ENCODE results near the gene BABAM2.

BABAM2 gene

DNA sequence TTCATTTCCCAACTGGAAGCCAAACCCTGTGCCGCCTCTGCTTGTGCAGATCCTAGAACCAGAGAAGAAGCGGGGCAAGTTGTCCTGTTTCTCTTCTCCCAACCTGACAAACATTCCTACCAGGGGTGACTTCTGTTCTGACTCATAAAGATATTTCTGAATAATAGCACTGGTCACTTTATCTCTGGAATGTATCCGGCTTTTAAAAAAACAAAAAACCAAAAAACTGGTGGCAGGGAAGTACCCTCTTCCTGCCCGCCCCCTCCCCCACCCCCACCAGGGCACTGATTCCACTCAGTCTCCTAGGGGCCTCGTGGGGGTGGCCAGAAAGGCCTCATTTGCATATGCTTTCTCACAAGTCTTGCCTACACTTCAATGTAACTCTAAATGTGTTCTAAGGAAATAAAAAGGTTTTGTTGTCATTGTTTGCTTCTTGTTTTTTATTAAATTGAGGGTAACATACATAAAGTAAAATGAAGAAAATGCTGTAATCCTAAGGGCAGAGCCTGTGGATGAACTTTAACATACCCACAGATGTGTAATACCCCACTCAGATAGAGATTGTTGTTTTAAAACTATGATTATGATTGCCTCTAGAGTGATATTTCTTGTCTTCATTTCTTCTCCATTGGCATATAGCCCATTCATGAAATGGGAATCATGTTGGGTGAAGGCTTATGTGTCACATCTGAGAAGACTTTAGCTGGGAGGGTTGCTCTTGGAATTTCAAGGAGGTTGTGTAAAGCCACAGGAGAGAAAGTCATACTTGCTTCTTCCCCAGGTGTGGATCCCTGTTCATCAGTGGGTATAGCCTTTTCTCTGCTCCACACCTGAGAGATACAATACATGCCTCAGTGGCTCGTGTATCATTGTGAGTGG lies 496.8 kb downstream of the BABAM2 start:
- in situ Hi-C loops (cut with HindIII; ENCODE audit: low sequenced_read_pairs) = no loop called here
